Loucy (cell line): ENCODE results near the gene SCFD2.

Experiments used
- EZH2phosphoT487 ChIP-seq: fragments of 200-600 bp; IDR thresholded peaks from 2 replicates; pipeline ENCODE4 v1.6.1; 2018; ENCODE audit warnings: antibody characterized with exemption, mild to moderate bottlenecking, moderate library complexity, borderline replicate concordance
- TF ChIP-seq, protein P1 (sequence below): fragments of 200-600 bp; sonication (generic); conservative IDR thresholded peaks from 2 replicates; pipeline ENCODE4 v1.5.1; 2014; ENCODE audit warnings: mild to moderate bottlenecking, antibody characterized with exemption, low read length

DNA sequence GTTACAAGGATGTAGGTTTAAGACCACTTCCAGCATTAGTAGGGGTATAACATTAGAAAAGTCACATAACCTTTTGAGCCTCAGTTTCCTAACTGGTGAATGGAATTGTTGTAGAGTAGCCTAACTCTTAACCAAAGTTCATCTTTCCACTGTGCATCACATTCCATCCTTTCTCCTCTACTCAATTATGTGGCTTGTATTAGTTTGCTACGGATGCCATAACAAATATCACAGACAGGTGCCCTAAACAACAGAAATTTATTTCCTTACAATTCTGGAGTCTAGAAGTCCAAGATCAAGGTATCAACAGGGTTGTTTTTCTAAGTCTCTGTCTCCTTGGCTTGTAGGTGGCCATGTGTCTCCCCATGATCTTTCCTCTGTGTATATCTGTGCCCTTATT lies 271.8 kb downstream of the SCFD2 start:
- TF ChIP-seq, protein P1, sequence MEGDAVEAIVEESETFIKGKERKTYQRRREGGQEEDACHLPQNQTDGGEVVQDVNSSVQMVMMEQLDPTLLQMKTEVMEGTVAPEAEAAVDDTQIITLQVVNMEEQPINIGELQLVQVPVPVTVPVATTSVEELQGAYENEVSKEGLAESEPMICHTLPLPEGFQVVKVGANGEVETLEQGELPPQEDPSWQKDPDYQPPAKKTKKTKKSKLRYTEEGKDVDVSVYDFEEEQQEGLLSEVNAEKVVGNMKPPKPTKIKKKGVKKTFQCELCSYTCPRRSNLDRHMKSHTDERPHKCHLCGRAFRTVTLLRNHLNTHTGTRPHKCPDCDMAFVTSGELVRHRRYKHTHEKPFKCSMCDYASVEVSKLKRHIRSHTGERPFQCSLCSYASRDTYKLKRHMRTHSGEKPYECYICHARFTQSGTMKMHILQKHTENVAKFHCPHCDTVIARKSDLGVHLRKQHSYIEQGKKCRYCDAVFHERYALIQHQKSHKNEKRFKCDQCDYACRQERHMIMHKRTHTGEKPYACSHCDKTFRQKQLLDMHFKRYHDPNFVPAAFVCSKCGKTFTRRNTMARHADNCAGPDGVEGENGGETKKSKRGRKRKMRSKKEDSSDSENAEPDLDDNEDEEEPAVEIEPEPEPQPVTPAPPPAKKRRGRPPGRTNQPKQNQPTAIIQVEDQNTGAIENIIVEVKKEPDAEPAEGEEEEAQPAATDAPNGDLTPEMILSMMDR: no peak
- no peak for TF ChIP-seq EZH2phosphoT487
